ENCODE measurements around the gene ANKRD33B. TPM values are rescaled to one million over a fixed set of nuclear protein-coding genes. Genes with fewer than 3 reads are reported as not detected.

Gene ANKRD33B
- total and polyA plus RNA-seq, 2 experiments from 2014 or later = 0.71 to 1.5 TPM

DNA sequence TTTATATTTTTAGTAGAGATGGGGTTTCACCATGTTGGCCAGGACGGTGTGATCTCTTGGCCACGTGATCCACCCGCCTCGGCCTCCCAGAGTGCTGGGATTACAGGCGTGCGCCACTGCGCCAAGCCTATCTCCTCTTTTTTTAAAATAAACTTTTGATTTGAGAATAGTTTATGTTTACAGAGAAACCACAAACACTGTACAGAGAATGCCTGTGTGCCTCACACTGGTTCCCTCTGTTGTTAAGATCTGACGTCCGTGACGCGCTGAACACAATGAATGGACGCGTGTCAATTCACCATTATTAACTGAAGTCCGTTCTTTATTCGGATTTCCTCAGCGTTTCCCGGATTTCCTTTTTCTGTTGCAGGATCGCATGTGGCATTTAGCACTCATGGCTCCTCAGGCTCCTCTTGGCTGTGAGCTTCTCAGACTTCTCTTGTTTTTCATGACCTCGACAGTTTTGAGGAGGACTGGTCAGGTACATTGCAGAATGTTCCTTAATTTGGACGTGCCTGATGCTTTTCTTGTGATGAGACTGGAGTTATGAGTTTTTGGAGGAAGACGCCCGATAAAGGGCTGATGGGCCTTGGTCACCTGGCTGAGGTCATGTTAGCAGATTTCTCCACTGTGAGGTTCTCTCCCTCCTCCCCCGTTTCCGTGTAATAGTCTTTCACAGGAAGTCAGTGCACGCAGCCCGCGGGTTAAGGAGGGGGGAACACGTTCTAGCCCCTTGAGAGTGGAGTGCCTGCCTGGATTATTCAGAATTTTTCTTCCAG is 69.6 kb downstream of the ANKRD33B start:
- no peak for DNase-seq
- no peaks in the 10 kb centered on the region for H3K79me2 ChIP-seq (ENCODE audit: insufficient read depth)
- H3K27ac ChIP-seq = no peak overlapping the region
- no peak overlapping the region for H3K4me3 ChIP-seq
- no peaks in the 10 kb centered on the region for H3F3A ChIP-seq (ENCODE audit: insufficient read depth)
- H3K4me1 ChIP-seq (ENCODE audit: insufficient read depth) = 0 out of 2 replicates have a peak, but pooled peaks cover 5% of the 10 kb centered on the region
- H3K36me3 ChIP-seq (ENCODE audit: low read depth) = no peaks in the 10 kb centered on the region
- no peaks in the 10 kb centered on the region for H3K9me2 ChIP-seq (ENCODE audit: insufficient read depth)
- in situ Hi-C loops (cut with MboI) = no loop called here
- WGBS, 2 experiments (ENCODE audit: low coverage in 1 of 2, low lambda C conversion rate in 2 of 2, missing lambda C conversion rate in 2 of 2) = 88 to 91% methylated on average over 27 to 28 of the region's 28 CpGs
- TF ChIP-seq EZH2phosphoT487 (IDR thresholded peaks at IDR 0.05; ENCODE audit: insufficient read depth, low read depth) = no peak
- TF ChIP-seq EZH2 (IDR thresholded peaks at IDR 0.05; ENCODE audit: insufficient read depth, poor library complexity, severe bottlenecking) = no peak
- no peaks in the 10 kb centered on the region for H3K27me3 ChIP-seq (replicated peaks; ENCODE audit: insufficient read depth)
- no peak overlapping the region for H3K9ac ChIP-seq
- no peak overlapping the region for H3K4me2 ChIP-seq (ENCODE audit: unreplicated experiment)
- no peak overlapping the region for H2AFZ ChIP-seq
- H4K20me1 ChIP-seq (ENCODE audit: insufficient read depth) = no peaks in the 10 kb centered on the region
- H3K9me3 ChIP-seq (ENCODE audit: low read depth) = no peaks in the 10 kb centered on the region

DNA sequence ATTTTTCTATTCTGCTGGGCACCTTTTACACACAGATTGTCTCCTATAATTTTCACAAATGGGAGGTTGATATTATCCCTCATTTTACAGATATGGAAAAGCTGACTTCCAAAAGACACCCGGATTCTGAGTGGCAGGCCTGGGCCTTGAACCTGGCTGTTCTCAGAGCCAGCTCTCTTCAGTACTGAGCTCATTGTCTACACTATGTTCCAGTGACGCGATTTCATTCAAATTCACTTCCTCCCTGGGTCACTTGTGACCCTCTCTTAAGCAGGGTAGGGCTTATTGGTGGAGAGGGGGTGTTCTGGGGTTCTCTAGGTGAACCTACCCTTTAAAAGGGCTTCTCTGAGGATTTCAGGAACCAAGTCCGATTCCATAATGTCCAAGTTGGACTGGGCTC is 70.2 kb downstream of the ANKRD33B start:
- H3F3A ChIP-seq (ENCODE audit: insufficient read depth) = no peaks in the 10 kb centered on the region
- WGBS, 2 experiments (ENCODE audit: low coverage in 1 of 2, low lambda C conversion rate in 2 of 2, missing lambda C conversion rate in 2 of 2) = 90 to 97% methylated on average over 4 of the region's 4 CpGs
- no peak overlapping the region for H2AFZ ChIP-seq
- no peak overlapping the region for H3K27ac ChIP-seq
- no peaks in the 10 kb centered on the region for H3K9me3 ChIP-seq (ENCODE audit: low read depth)
- H3K4me2 ChIP-seq (ENCODE audit: unreplicated experiment) = no peak overlapping the region
- no peak for DNase-seq
- H3K27me3 ChIP-seq (replicated peaks; ENCODE audit: insufficient read depth) = no peaks in the 10 kb centered on the region
- H4K20me1 ChIP-seq (ENCODE audit: insufficient read depth) = no peaks in the 10 kb centered on the region
- no peak overlapping the region for H3K9ac ChIP-seq
- 0 out of 2 replicates have a peak, but pooled peaks cover 5% of the 10 kb centered on the region for H3K4me1 ChIP-seq (ENCODE audit: insufficient read depth)
- TF ChIP-seq EZH2phosphoT487 (IDR thresholded peaks at IDR 0.05; ENCODE audit: insufficient read depth, low read depth) (no peak), EZH2 (IDR thresholded peaks at IDR 0.05; ENCODE audit: insufficient read depth, poor library complexity, severe bottlenecking) (no peak)
- no peaks in the 10 kb centered on the region for H3K9me2 ChIP-seq (ENCODE audit: insufficient read depth)
- no peak overlapping the region for H3K4me3 ChIP-seq
- in situ Hi-C loops (cut with MboI) = no loop called here
- no peaks in the 10 kb centered on the region for H3K36me3 ChIP-seq (ENCODE audit: low read depth)
- no peaks in the 10 kb centered on the region for H3K79me2 ChIP-seq (ENCODE audit: insufficient read depth)

DNA sequence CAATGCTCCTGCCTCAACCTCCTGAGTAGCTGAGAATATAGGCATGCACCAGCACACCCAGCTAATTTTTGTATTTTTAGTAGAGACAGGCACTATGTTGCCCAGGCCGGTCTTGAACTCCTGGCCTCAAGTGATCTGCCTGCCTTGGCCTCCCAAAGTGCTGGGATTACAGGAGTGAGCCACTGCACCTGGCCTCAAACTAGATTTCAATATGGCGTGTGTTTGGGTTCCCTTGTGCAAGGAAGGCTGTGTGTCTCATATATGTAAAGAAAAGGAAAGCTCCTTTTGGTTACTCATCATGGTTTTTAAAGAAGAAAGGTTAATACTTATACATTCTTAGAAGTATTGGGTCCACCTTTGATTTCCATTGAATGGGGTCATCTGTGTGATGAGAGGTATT is 70.7 kb downstream of the ANKRD33B start:
- Histone ChIP-seq H3K4me1 (ENCODE audit: insufficient read depth) (0 out of 2 replicates have a peak, but pooled peaks cover 5% of the 10 kb centered on the region), H4K20me1 (ENCODE audit: insufficient read depth) (no peaks in the 10 kb centered on the region), H3K36me3 (ENCODE audit: low read depth) (no peaks in the 10 kb centered on the region), H3F3A (ENCODE audit: insufficient read depth) (no peaks in the 10 kb centered on the region), H2AFZ (no peak overlapping the region), H3K9ac (no peak overlapping the region), H3K4me3 (no peak overlapping the region), H3K27ac (no peak overlapping the region), H3K4me2 (ENCODE audit: unreplicated experiment) (no peak overlapping the region), H3K27me3 (replicated peaks; ENCODE audit: insufficient read depth) (no peaks in the 10 kb centered on the region), H3K9me2 (ENCODE audit: insufficient read depth) (no peaks in the 10 kb centered on the region), H3K9me3 (ENCODE audit: low read depth) (no peaks in the 10 kb centered on the region), H3K79me2 (ENCODE audit: insufficient read depth) (no peaks in the 10 kb centered on the region)
- DNase-seq = no peak
- 96 to 98% methylated on average over 2 of the region's 2 CpGs for WGBS, 2 experiments (ENCODE audit: low coverage in 1 of 2, low lambda C conversion rate in 2 of 2, missing lambda C conversion rate in 2 of 2)
- in situ Hi-C loops (cut with MboI) = no loop called here
- no peak for TF ChIP-seq EZH2 (IDR thresholded peaks at IDR 0.05; ENCODE audit: insufficient read depth, poor library complexity, severe bottlenecking)
- no peak for TF ChIP-seq EZH2phosphoT487 (IDR thresholded peaks at IDR 0.05; ENCODE audit: insufficient read depth, low read depth)

DNA sequence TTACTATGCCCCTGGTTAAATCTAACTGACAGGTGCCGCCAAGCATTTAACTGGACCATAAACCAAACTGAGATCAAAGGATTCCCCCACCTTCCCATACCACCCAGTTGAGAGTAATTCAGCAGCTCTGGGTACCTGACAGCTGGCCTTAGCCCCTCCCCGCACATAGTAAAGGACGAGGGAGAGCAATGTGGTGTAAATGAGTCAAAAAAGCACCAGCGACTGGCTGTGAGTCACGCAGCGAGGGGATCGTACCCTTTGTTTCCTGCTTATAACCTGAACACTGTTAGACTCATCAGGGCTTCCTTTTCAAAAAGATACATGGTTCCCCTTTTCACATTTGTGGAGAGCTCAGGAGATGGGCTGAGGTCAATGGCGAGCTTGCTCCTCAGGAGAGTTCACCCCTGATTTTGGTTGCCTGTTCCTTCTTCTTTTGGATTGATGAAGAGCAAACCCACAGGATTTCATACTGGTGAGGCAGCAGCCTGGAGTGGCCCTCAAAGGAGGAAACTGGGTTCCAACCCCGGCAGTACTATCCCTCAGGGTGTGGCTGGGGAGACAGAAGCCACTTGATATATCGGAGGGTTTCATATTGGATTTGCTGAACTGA is 71.5 kb downstream of the ANKRD33B start:
- Histone ChIP-seq H3K27me3 (replicated peaks; ENCODE audit: insufficient read depth) (no peaks in the 10 kb centered on the region), H3K79me2 (ENCODE audit: insufficient read depth) (no peaks in the 10 kb centered on the region), H3K4me3 (no peak overlapping the region), H2AFZ (no peak overlapping the region), H3K9me3 (ENCODE audit: low read depth) (no peaks in the 10 kb centered on the region), H3K4me2 (ENCODE audit: unreplicated experiment) (no peak overlapping the region), H3K4me1 (ENCODE audit: insufficient read depth) (0 out of 2 replicates have a peak, but pooled peaks cover 5% of the 10 kb centered on the region), H4K20me1 (ENCODE audit: insufficient read depth) (no peaks in the 10 kb centered on the region), H3F3A (ENCODE audit: insufficient read depth) (no peaks in the 10 kb centered on the region), H3K9ac (no peak overlapping the region), H3K9me2 (ENCODE audit: insufficient read depth) (no peaks in the 10 kb centered on the region), H3K27ac (no peak overlapping the region), H3K36me3 (ENCODE audit: low read depth) (no peaks in the 10 kb centered on the region)
- WGBS, 2 experiments (ENCODE audit: low coverage in 1 of 2, low lambda C conversion rate in 2 of 2, missing lambda C conversion rate in 2 of 2) = 43 to 49% methylated on average over 10 of the region's 10 CpGs
- in situ Hi-C loops (cut with MboI) = no loop called here
- DNase-seq = peak; percentile 61
- no peak for TF ChIP-seq EZH2phosphoT487 (IDR thresholded peaks at IDR 0.05; ENCODE audit: insufficient read depth, low read depth)
- TF ChIP-seq EZH2 (IDR thresholded peaks at IDR 0.05; ENCODE audit: insufficient read depth, poor library complexity, severe bottlenecking) = no peak
